NCI-H446 (cell line): ENCODE data around the gene STAT3.
"Not testable (repeated sequence)": the region's sequence is repeated elsewhere in the genome, so short reads cannot be mapped to it uniquely, and the experiment has no call there.

ENCODE experiments used
- DNase-seq, 2 experiments: peaks; one replicate each; lab custom pipeline; 2025; lab: John Stamatoyannopoulos, UW

Gene STAT3

DNA sequence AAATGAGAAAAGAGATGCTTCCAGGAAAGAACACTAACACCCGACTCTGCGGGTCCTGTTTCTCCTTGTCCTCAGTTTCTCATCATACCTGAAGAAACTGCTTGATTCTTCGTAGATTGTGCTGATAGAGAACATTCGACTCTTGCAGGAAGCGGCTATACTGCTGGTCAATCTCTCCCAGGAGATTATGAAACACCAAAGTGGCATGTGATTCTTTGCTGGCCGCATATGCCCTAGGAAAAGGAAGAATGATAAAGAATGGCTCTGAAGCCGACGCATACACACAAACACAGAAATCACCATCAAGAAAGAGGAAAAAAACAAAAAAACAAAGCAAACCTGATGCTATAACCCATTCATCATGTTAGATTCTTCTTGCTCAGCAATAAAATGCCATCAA, 41.8 kb downstream of the STAT3 start:
- DNase-seq = no peak

DNA sequence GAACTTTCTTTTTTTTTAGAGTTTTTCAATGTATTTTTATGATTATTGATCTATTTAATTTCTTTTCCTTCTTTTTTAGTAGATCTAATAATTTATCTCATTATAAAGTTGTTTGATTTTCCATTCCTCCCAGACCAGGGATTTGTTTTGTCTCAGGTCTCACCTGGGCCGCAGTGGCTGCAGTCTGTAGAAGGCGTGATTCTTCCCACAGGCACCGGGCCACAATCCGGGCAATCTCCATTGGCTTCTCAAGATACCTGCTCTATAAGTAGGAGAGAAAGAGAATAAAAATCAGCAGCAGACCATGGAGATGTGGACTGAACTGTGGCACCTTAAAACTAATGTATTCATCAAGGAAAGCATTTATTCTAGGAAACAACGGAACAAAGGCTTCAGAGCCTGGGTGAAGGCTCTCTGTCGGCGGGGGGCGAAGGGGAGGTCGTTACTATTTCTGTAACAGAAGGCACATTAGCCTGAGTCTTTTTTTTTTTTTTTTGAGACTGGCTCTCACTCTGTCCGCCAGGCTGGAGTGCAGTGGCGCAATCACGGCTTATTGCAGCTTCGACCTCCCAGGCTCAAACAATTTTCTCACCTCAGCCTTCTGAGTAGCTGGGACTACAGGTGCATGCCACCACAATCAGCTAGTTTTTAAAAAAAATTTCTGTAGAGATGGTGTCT, 42.7 kb downstream of the STAT3 start:
- DNase-seq = no peak

DNA sequence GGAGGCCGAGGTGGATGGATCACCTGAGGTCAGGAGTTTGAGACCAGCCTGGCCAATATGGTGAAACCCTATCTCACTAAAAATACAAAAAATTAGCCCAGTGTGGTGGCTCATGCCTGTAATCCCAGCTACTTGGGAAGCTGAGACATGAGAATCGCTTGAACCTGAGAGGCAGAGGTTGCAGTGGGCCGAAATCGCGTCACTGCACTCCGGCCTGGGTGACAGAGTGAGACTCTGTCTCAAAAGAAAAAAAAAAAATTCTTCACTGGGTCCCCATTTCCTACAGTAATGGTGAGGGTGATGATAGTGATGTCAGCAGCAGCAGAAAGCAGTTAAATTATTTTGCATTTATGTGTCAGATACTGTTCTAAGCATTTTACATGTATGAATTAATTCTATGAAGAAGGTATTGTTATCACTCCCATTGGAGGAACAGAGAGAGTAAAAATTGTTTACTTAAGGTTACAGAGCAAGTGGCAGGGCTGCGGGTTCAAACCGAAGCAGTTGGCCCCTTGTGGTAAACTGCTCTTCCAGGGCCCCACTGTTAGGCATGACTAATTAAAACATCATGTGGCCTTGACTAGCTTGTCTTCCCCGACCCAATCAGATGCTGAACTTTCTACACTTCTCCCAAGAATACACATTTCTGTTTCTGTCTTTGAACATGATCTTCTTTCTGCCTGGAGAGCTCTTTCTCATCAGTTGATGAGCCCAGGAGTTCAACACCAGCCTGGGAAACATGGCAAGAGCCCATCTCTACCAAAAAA, 45.8 kb downstream of the STAT3 start:
- no peak for DNase-seq

DNA sequence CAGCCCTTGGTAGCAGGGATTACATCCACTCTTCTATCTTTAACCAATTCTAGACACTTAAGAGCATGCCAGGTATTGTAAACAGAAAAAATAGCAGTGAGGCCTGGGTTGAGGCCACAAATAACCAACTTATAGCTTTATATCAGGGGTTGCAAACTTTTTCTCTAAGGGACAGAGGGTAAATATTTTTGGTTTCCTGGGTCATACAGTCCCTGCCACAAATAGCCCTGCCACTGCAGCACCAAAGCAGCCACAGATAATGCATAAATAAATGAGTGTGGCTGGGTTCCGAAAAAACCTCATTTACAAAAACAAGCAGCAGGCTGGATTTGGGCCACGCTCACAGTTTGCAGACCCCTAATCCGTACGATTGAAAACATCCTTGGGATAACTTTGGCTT, 46.7 kb downstream of the STAT3 start:
- DNase-seq = no peak

DNA sequence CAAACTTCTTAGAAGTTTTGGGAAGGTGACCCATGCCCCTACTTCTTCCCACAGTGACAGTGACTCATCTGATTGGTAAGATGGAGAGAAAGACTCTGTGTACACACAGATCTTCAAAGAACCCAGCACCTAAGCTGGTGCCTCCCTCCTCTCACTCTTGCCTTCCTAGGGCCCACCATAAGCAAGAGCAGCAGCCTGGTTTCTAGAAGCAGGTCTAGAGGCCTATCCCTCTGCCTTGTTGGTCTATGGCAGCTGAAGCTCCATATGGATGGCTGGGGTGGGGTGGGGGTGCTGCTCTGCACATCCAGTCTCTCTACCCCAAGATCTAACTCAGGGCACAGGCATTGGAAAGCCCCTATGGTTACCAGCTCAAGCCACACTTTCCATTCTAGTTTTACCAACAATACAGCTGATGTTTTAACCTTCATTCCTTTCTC, 47.5 kb downstream of the STAT3 start:
- no peak for DNase-seq

DNA sequence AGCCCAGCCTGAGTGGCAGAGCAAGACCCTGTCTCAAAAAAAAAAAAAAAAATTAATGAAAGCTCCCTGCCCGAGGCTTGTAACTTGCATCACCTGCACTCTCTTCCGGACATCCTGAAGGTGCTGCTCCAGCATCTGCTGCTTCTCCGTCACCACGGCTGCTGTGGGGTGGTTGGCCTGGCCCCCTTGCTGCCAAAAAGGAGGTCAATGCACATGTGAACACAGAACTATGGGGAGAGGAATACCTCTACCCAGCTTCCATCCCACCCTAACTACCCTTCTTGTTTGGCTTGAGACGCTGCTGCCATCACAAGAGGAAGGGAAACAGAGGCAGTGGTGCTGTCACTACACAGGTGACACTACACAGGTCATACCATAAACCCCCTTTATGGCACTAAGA, 49.0 kb downstream of the STAT3 start:
- DNase-seq = no peak

DNA sequence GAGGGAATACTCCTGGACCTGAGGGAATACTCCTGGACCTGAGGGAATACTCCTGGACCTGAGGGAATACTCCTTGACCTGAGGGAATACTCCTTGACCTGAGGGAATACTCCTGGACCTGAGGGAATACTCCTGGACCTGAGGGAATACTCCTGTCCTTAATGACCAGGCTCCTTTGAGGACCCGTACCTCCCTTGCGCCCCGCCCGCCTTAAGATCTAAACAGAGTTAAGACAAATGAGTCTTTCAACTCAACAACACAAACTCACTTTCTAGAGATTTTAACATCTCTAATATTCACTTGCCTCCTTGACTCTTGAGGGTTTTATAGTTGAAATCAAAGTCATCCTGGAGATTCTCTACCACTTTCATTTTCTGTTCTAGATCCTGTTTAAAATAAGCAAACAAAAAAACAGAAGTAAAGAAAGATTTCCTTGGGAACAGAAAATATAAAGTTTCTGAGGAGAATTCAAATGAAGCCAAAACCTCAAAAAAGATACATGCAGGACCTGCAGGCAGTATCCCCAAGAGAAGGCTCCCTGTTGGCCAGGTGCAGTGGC, 49.7 kb downstream of the STAT3 start:
- DNase-seq = no peak

DNA sequence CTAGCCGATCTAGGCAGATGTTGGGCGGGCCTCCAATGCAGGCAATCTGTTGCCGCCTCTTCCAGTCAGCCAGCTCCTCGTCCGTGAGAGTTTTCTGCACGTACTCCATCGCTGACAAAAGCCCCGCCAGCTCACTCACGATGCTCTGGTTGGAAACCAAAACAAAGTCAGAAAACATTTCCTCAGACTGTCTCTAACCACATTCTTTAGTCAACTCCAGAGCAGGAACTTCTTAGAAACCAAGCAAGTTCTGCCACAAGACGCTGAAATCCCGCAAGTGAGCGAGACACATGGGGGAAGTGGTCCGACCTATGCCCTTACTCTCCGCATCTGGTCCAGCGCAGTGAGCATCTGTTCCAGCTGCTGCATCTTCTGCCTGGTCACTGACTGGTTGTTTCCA, 50.8 kb downstream of the STAT3 start:
- DNase-seq = no peak

DNA sequence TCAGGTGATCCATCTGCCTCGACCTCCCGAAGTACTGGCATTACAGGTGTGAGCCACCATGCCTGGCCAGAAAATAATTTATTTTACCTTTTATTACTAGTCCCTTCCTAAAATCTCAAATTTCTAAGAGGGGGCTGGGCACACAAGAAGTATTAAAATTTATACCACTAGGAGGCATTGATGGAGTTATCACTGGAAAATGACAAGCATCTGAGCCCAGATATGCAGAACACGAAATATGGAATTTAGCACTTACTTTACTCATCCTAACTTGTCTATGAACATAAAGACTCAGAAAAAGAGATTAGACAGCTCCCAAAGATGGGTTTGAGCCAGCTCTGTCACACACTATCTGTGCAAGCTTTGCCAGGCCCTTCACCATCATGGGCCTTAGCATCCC, 53.6 kb downstream of the STAT3 start:
- DNase-seq = no peak

DNA sequence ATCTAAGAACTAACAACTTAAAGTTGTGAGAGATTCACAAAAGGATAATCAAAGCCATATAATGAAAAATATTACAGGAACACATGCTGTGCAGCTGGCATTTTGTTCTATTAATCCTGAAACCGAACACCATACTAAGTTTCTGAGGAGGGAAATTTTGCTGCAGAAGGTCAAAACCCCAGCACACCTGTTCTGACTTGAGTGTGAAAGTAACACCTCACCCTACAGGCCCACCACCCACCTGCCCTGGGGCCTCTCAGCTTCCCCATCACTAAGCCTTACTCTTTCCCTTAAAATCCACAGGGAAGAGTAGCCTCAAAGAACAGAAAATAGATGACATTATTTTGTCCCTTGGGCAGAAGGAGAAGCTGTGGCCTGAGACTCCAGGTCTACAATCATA, 55.2 kb downstream of the STAT3 start:
- no peak for DNase-seq

DNA sequence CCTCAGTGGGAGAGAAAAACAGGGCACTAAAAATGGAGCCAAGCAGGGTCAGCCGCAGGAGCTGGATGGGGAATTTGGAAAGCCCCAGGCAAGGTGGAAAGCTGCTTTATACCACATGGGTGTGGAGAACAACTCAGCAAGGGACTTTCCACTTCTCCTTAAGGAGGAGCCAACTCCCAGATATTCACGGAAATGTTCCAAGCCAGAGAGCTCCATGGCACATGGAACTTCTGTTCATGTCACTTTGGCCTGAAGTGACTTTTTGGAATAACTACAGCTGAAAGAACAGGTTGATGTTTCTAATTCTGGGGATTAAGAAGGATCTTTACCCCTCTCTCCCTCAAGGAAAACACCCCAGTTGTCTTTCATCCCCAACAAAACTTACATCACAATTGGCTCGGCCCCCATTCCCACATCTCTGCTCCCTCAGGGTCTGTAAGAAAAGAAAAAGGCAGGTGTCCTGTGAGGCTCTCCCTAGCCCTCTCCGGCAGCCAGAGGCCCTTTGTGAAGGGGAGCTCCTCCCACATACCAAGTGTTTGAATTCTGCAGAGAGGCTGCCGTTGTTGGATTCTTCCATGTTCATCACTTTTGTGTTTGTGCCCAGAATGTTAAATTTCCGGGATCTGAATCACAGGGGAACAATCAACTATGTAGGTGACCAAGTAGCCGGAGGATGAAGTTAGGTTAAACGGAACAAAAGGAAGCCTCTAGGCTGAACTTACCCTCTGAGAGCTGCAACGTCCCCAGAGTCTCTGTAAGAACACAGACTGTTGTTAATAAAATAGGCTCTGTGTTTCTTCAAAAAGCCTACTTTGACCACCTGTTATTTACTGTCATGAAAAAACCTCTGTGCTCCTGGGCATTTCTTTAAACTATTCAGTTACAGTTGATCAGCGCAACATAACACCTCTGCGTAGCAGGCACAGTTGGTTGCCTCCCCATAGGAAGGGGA, 58.9 kb downstream of the STAT3 start:
- DNase-seq = no peak

DNA sequence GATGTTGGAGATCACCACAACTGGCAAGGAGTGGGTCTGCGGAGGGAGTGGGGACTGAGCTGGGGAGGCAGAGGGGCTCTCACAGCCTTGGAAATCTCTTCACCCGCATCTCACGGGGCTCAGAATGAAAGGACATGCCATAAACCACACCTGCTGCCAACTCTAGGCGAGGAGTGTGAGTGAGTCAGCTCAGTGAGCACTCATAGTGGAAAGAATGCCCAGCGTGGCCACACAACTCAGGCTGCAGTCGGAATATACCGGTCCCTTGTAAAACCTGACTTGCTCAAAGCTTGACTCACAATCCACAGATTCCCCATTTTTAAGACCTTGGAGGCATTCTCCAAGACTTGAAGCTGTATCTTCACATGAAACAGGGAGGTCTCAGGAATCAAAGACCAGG, 63.2 kb downstream of the STAT3 start:
- DNase-seq = no peak

DNA sequence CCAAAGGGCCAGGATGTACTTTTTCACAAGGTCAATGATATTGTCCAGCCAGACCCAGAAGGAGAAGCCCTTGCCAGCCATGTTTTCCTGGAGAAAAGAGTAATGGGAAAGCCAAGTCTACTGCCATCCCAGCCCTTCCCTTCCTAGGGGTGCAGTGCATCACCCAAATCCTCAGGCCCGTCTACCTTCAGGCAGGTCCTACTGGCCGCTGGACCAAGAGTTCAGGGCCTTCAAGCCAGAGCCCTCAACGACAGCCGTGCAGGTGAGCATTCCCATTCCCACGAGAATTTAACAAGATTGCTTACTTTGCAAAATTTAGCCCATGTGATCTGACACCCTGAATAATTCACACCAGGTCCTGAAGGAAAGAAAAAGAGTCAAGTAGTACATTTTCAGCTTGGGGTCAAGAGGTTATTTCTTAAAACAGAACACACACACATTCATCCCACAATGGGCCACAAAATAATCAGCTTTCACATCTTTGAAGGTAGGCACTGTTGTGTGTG, 64.9 kb downstream of the STAT3 start:
- DNase-seq = no peak

DNA sequence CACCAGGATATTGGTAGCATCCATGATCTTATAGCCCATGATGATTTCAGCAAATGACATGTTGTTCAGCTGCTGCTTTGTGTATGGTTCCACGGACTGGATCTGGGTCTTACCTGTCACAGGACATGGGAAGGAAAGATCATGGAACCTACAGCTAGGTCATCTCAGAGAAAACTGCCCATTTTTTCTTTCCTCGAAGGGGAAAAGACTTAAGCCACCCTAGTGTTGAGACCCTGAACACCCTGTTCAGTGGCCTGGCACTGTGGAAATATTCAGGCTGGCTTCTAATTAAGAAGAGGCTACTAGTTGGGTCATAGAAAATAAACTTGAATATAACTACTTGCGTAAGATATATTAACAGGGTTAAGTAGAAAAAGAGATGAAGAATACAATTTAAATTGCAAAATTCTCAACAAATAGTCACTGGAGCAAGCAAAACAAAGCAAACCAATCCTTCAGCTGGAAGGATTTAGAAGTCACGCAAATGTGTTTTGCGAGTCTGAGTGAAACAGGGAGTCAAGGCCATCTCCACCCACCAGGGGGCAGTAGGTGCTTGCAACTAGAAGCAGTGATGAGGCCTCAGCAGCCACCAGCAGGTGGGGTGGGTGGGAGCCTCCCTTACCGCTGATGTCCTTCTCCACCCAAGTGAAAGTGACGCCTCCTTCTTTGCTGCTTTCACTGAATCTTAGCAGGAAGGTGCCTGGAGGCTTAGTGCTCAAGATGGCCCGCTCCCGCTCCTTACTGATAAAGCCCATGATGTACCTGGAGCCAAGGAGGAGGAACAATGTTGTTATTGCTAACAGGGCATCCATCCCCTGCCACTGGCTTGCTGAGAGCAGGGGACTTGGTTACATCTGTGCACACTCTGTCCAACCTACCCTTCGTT, 65.6 kb downstream of the STAT3 start:
- peak; percentile 86 to 91 for DNase-seq

DNA sequence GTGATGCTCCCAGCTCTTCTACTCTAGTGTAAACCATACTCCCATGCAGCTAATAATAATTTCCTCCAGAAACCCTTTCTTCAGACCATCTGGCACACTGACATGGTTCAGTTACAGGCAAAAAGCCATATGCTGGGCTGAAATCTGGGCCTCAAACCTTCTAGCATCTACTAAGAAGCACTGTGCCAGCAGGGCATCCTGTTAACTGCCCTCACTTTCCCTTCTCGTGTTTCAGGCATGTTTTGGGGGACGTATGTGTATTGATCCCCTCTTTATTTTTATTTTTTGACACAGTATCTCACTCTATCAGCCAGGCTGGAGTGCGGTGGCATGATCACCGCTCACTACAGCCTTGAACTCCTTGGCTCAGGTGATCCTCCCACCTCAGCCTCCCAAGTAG, 66.7 kb downstream of the STAT3 start:
- peak; percentile 6 to 82 for DNase-seq

DNA sequence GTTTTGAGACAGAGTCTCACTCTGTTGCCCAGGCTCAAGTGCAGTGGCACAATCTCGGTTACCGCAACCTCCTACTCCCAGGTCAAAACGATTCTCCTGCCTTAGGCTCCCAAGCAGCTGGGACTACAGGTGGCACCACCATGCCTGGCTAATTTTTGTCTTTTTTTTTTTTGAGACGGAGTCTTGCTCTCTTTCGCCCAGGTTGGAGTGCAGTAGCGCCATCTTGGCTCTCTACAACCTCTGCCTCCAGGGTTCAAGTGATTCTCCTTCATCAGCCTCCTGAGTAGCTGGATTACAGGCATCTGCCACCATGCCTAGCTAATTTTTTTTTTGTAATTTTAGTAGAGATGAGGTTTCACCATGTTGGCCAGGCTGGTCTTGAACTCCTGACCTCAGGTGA, 70.3 kb downstream of the STAT3 start:
- not testable (repeated sequence) for DNase-seq

DNA sequence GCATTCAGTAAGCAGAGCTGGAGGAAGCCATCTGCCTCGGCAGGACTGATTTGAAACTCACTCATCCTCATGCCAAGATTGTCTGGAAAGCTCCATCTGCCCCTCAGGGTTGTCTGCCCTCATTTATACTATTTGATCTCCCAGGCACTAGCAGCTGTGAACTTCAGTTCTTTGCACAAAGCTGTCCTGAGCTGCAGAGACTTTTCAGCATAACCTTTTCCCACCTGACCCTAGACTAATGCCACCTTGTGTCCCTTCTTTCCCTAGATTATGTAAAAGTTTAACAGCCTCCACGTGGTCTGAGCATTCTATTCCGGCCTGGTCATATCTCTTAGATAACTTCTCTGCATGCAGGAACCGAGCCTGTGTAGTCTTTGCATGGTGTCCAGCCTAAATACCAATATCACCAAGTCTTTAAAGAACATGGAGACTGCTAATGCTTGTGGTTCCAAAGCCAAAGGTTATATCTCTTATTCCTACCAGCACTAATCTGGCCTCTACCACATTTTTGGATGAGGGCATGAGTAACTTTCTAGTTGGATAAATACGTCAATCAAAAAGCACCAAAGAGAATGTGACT, 70.9 kb downstream of the STAT3 start:
- DNase-seq = peak; percentile 14 to 74

DNA sequence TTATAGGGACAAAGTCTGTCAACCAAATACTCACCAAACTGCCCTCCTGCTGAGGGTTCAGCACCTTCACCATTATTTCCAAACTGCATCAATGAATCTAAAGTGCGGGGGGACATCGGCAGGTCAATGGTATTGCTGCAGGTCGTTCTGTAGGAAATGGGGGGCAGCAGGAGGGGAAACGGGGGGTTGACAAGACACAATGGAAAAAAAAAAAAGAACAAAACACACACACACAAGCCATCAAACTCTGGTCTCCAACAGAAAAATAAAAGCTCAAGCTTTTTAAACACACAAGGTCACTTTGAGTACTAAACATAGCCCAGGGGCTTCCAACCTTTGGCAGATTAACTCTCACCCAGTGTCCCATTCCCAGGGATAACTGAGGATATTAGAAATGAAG, 71.5 kb downstream of the STAT3 start:
- no peak for DNase-seq

DNA sequence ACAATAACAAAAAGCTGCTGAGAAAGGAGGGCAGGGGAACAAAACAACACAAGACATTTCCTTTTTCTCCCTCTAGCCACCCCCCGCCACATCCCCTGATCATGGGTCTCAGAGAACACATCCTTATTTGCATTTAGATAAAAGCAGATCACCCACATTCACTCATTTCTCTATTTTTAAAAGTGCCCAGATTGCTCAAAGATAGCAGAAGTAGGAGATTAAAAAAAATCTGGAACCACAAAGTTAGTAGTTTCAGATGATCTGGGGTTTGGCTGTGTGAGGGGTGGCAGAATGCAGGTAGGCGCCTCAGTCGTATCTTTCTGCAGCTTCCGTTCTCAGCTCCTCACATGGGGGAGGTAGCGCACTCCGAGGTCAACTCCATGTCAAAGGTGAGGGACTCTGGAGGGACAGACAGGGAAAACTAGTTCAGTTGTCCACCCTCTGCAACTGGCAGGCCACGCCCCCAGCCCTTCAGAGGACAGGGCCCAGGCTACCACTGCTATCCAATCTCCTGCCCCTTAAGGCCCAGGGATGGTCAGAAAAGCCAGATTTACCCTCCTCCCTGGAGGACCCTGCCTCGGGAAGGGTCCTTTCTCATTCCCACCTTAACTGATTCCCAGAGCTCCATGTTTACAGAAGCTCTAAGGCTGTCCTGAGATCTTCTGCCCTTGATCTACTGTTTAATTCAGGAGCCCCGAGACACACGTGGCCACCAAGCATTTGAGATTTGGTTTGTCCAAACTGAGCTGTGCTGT, 72.7 kb downstream of the STAT3 start:
- DNase-seq = no peak
